GM19025 (cell line): ENCODE data around the gene C11orf21.

ENCODE experiments used
- ATAC-seq: cut with Tn5 transposase; IDR thresholded peaks from one replicate; pipeline ENCODE4 v1.9.1; 2021; ENCODE audit warnings: mild to moderate bottlenecking, low read depth, moderate library complexity; ENCODE audit not compliant: unreplicated experiment

The C11orf21 gene

DNA sequence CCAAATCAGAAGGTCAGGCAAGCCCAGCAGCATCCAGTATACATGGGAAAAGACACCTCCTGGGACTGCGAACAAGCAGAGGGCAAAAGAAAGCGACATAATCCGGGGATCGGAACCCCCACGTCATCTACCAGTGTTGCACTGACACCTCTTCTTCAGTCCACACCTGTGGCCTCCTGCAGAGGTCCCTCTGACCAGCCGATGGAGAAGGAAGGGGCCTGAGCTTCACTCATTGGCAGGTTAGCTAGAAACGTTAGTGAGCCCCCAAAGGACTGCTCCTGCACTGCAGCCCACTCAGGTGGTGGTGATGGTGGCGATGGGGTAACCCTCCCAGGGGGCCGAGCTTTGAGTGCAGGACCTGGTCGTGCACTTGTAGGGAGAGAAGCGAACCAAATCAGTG is 53.5 kb downstream of the C11orf21 start:
- no peak for ATAC-seq

- no peak for ATAC-seq
Measured at GRCh38 chr11:2247496-2247895, 54.2 kb downstream of the C11orf21 start.
